COLO829 (cell line): ENCODE data around the gene C19orf33.

Experiments used
- DNase-seq: peaks from one replicate; pipeline ENCODE4 v3.0.0; 2012; ENCODE audit warnings: low spot score

Gene C19orf33

DNA sequence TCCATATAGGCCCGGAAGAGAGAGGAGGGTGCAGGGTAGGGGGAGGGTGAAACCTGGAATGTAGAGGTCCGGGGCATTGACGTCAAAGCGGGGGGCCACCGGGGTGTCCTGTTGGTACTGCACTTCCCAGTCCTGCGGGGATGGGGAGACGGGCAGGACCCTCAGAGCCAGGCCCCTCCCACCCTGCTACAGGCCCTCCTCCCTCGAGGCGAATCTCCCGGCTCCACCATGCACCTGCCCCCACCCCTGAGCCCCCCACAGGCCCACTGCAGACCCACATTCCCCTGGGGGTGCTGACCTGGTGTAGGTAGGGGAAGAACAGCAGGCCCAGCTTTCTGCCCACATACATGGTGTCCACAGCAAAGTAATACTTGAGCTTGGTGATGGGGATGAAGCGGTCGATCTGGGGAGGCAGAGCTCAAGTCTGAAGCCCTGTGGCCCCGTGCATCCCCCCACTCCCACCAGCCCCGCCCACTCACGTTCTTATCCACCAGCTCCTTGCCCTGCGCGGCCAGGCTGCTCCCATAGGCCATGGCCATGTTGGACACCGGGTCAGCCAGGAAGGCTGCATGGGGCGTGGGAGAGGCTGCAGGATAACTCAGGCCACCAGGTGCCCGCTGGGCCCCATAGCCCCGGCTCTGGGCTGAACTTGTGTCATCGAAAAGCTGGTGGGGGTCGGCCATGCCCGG is 5.0 kb downstream of the C19orf33 start:
- DNase-seq, result no peak

DNA sequence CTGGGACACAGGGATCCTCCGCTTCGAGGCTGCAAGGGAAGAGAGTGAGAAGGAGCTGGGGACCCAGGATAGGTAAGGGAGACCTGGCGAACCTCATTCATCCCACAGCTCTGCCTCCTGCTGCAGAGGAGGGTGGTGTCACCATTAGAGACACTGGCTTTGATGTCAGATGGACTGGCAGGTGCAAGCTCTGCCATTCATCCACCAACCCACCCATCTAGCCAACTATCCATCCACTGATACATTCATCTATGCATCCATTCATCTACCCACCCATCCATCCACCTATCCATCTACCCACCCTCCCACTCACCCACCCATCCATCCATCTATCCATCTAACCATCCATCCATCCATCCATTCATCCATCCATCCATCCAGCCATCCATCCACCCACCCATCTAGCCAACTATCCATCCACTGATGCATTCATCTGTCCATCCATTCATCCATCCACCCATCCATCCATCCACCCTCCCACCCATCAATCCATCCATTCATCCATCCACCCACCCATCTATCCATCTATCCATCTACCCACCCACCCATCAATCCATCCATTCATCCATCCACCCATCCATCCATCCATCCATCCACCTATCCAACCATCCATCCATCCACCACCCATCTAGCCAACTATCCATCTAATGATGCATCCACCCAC is 5.7 kb downstream of the C19orf33 start:
- no peak for DNase-seq

DNA sequence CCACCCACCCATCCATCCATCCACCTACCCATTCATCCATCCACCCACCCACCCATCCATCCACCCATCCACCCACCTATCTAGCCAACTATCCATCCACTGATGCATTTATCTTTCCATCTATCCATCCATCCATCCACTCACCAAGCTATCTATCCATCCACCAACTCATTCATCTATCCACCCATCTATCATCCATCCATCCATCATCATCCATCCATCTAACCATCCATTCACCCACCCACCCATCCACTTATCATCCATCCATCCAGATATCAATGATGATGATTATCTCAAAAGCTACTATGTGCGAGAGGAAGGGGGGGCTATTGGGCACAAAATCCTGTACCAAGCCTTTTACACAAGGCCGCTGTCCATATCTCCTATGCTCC is 6.2 kb downstream of the C19orf33 start:
- DNase-seq, result no peak

DNA sequence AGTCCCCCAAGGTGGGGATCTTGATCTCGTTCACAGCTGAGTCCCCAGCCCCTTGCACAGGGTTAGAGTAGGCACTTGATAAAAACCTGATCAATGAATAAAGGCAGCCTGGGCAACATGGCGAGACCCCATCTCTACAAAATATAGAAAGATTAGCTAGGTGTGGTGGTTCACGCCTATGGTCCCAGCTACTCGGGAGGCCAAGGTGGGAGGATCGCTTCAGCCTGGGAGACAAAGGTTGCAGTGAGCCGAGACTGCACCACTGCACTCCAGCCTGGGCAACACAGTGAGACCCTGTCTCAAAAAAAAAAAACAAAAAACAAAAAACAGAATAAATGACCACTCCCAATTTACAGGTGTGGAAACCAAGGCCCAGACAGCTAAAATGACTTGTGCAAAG is 6.9 kb downstream of the C19orf33 start:
- DNase-seq, result no peak

DNA sequence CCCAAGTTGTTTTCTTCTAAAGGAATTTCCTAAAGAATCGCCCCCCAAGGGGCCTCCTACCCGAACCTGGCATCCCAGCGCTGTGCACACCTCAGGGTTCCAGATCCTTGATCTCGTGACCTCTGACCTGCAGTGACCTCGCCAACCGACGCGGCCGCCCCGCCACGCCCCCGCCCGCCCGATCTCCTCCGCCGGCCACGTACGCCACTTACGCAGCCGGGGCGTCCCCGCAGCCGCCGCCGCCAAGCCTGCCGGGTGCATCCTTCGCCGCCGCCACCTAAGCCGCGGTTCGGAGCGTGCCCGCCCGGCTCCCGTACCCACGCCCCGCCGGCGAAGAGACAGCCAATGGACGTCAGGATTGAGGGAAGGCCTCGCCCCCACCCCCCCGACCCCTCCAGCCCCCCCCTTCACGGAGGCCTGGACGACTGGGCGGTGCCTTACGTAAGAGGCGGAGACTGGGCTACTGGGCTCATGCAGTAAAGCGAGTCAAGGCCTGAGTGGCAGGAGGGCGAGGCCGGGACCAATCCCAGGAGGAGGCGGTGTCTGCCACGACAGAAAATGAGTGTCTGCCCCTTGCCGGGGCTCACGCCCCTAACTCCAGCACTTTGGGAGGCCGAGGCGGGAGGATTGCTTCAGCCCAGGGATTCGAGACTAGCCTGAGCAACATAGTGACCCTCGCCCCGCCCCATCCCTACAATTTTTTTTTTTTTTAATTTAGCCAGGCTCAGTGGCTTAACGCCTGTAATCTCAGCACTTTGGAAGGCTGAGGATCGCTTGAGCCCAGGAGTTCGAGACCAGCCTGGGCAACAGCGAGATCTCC is 11.8 kb downstream of the C19orf33 start, which contains the start of gene YIF1B:
YIF1B (minus strand) TSS at position 291 of the 820 bp plus-strand sequence; CDS start at position 261, 30 bp downstream.
- DNase-seq, result peak; percentile 97

- no peak for DNase-seq
Measured at GRCh38 chr19:38316477-38317067, 12.5 kb downstream of the C19orf33 start.

- DNase-seq, result no peak
Measured at GRCh38 chr19:38317104-38317612, 13.1 kb downstream of the C19orf33 start.

DNA sequence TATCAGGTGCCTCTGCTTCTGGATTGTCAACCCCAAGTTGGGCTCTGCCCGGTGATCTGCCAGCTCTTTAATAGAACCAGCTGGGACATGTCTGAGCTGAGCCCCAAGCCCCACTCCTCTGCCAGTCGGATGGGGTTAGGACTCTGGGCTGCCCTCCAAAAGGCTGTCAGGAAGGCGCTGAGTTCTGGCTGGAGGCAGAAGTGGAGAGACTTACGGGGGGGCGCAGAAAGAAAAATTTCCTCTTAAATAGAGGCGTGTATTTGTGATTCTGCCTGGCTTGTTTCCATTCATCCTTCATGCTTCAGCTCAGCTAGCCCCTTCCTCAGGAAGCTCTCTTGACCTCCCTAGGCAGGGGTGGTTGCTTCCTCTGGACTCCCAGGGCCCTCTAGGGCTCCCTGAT is 14.6 kb downstream of the C19orf33 start:
- DNase-seq, result no peak

GRCh38 chr19:38319421-38320258 is 15.6 kb downstream of the C19orf33 start, which contains the start of gene KCNK6:
Gene KCNK6 (plus strand): TSS chr19:38319845. CDS start chr19:38319951, 106 bp downstream.
- DNase-seq, result no peak

DNA sequence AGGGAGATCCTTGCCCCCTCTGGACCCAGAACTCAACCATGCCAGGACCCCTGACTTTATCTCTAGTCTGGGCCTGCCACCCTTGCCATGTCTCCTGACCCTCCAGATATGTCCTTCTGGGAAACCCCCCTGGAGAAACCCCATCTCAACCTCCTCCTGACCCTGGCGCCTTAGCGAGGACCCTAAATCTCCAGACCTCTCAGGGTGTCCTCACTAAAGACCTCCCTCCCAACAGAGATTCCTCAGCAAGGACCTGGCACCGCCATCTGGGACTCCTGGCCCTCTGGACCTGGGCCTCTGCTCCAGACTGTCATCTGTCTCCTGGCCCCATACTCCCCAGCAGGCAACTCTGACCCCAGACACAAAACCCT is 16.9 kb downstream of the C19orf33 start:
- no peak for DNase-seq

DNA sequence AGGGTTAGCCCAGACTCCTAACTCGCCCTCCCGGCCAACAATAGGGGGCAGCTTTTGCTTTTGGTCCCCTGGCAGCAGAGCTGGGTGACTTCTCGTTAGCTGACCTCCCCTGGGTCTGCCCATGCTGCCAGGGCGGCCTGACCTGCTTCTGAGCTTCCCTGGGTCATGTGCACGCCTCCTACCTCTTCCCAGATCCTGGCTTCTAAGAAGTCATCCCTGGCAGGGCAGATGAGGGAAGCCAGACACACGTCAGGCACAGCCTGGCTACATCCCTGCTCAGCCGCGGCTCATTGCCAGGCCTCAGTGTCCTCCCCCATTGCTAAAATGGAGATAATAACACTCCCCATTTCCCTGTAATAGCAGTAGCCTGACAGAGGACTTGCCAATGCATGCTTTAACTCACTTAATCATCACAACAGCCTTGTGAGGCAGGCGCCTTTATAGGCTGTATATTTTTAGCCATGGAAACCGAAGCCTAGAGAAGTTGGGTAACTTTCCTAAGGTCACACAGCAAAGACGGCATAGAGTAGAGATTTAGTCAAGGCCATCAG is 17.7 kb downstream of the C19orf33 start:
- DNase-seq, result no peak

GRCh38 chr19:38323291-38323690 is 19.2 kb downstream of the C19orf33 start:
- no peak for DNase-seq

DNA sequence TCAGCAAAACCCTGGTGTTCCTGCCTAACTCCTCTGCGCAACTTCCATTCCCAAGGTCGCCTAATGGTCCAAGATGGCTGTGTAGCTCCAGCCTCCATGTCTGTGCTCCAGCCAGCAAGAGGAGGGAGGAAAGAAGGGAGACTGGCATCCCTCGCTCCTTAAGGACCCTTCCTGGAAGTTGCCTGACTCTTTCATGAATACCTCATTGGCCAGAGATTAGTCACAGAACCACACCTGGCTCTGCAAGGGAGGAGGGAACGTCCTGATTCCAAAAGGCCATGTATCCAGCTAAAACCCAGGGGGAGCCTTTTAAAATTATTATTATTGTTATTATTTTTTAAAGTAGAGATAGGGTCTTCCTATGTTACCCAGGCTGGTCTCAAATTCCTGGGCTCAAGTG is 20.4 kb downstream of the C19orf33 start:
- no peak for DNase-seq

GRCh38 chr19:38326591-38326990 is 22.5 kb downstream of the C19orf33 start:
- no peak for DNase-seq

GRCh38 chr19:38329651-38330050 is 25.6 kb downstream of the C19orf33 start:
- no peak for DNase-seq

DNA sequence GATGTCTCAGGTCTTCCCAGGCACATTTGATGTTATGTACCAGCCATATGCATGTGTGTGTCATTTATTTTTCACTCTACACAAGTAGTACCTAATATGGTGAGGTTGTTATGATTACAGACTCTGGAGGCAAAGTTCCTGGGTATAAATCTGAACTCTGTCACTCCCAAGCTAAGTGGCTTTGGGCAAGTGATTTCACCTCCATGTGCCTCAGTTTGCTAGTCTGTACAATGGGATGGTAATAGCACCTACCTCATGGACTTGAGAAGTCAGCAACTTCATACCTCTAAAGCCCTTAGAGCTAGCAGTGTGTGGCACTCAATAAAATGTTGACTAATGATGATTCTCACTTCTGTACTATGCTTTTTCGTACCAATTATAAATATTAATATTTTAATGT is 27.7 kb downstream of the C19orf33 start:
- DNase-seq, result no peak

GRCh38 chr19:38333245-38333644 is 29.2 kb downstream of the C19orf33 start:
- no peak for DNase-seq

- DNase-seq, result peak; percentile 94
Measured at GRCh38 chr19:38335949-38336637, 32.0 kb downstream of the C19orf33 start.

GRCh38 chr19:38336638-38337359 is 32.7 kb downstream of the C19orf33 start:
- peak; percentile 91 for DNase-seq

DNA sequence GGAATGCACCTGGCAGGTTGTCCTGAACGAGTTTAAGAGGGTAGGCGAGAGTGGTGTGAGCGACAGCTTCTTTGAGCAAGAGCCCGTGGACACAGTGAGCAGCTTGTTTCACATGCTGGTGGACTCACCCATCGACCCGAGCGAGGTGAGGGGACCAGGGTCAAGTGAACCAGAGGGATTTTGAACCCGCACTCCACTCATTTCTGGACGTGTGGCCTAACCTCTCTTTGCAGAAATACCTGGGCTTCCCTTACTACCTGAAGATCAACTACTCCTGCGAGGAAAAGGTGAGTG is 33.3 kb downstream of the C19orf33 start:
- no peak for DNase-seq
